CD8-positive, alpha-beta memory T cell (primary cell): Measurements from ENCODE around the gene ASCL4. TPM values are rescaled to one million over a fixed set of nuclear protein-coding genes. Genes with fewer than 3 reads are reported as not detected.
A peak's percentile ranks its signal among the peaks of the same experiment; 100 is the strongest.

ENCODE experiments used
- CTCF ChIA-PET: fragments of 350-600 bp; sonication (Branson Sonifier 250); formaldehyde crosslinking; loops from one replicate; lab custom pipeline; 2021; ENCODE audit warnings: antibody characterized with exemption; lab: Charles Lee
- POLR2A ChIA-PET: fragments of 350-600 bp; sonication (Branson Sonifier 250); formaldehyde crosslinking; loops from one replicate; lab custom pipeline; 2021; ENCODE audit warnings: antibody characterized with exemption; lab: Charles Lee
- DNase-seq, 5 donors: peaks; one replicate each; pipeline versions ENCODE4 v3.0.0 to v3.0.0-alpha.2; 2020 to 2022; ENCODE audit warnings: mixed read lengths in 1 of 5
- H3K27ac ChIP-seq: one replicate; pipeline ENCODE4 v1.7.0; 2013; ENCODE audit warnings: low read depth, mild to moderate bottlenecking, low read length, moderate library complexity
- H3K27me3 ChIP-seq: 2 replicates; pipeline ENCODE4 v1.7.0; 2013; ENCODE audit warnings: low read length, mild to moderate bottlenecking; ENCODE audit not compliant: insufficient read depth, poor library complexity, severe bottlenecking
- H3K36me3 ChIP-seq: 2 replicates; pipeline ENCODE4 v1.7.0; 2013; ENCODE audit warnings: mild to moderate bottlenecking, low read length, moderate library complexity; ENCODE audit not compliant: insufficient read depth
- H3K4me1 ChIP-seq: 2 replicates; pipeline ENCODE4 v1.7.0; 2013; ENCODE audit warnings: mild to moderate bottlenecking, low read length, moderate library complexity; ENCODE audit not compliant: insufficient read depth
- H3K4me3 ChIP-seq: 2 replicates; pipeline ENCODE4 v1.7.0; 2013; ENCODE audit warnings: mild to moderate bottlenecking, low read length
- H3K9me3 ChIP-seq: 2 replicates; pipeline ENCODE4 v1.7.0; 2013; ENCODE audit warnings: mild to moderate bottlenecking, low read length
- H3K27ac Mint-ChIP-seq, 8 donors: one replicate each; pipeline ENCODE4 v1.8.0; 2020 to 2021; ENCODE audit warnings: mixed read lengths in 8 of 8, mild to moderate bottlenecking in 6 of 8, inconsistent platforms in 3 of 8, moderate library complexity in 3 of 8
- H3K27me3 Mint-ChIP-seq, 2 donors: one replicate each; pipeline ENCODE4 v1.8.0; 2020 to 2021; ENCODE audit warnings: mixed read lengths in 2 of 2, mild to moderate bottlenecking in 1 of 2, moderate library complexity in 1 of 2
- H3K36me3 Mint-ChIP-seq, 3 donors: one replicate each; pipeline ENCODE4 v1.8.0; 2020 to 2021; ENCODE audit warnings: mixed read lengths in 3 of 3, inconsistent platforms in 1 of 3, mild to moderate bottlenecking in 1 of 3
- H3K4me1 Mint-ChIP-seq, 3 donors: one replicate each; pipeline ENCODE4 v1.8.0; 2020 to 2021; ENCODE audit warnings: mixed read lengths in 3 of 3, inconsistent platforms in 1 of 3, mild to moderate bottlenecking in 1 of 3
- H3K4me3 Mint-ChIP-seq, 7 donors: one replicate each; pipeline ENCODE4 v1.8.0; 2020 to 2021; ENCODE audit warnings: mixed read lengths in 7 of 7, mild to moderate bottlenecking in 6 of 7, moderate library complexity in 4 of 7, inconsistent platforms in 2 of 7
- H3K9me3 Mint-ChIP-seq, 5 donors: one replicate each; pipeline ENCODE4 v1.8.0; 2020 to 2022; ENCODE audit warnings: mixed read lengths in 5 of 5, mild to moderate bottlenecking in 3 of 5, moderate library complexity in 2 of 5, inconsistent platforms in 1 of 5
- polyA plus RNA-seq: library from polyadenylated mRNA; unstranded; fragments of 300-500 nt; fragmentation: Illumina TruSeq; gene quantifications from one replicate; pipeline ENCODE4 v1.2.3, GENCODE V29; 2021
- total RNA-seq, 2 experiments: library from RNA; stranded (reverse); gene quantifications; one replicate each; pipeline ENCODE4 v1.2.3, GENCODE V29; 2021

The ASCL4 gene
- total and polyA plus RNA-seq, 3 experiments from 2014 or later = not detected

DNA sequence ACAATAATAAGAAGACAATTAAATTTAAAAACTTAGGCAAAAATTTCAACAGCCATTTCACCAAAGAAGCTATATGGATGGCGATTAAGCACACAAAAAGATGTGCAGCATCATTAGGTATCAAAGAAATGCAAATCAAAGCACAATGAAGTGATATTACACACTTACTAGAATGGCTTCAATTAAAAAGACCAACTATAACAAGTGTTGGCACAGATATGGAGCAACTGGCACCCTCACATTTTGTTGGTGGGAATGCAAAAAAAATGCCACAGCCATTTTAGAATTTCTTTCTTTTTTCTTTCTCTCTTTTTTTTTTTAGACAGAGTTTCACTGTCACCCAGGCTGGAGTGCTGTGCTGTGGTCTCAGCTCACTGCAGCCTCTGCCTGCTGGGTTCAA, 11.6 kb upstream of the ASCL4 start:
- Mint-ChIP-seq H3K27ac (peak overlapping the region in 5 of 8 donors; percentile 23 to 97 (median 82)), H3K9me3 (no peaks in the 10 kb centered on the region), H3K4me3 (no peak overlapping the region), H3K27me3 (peaks cover 0 to 3% of the 10 kb centered on the region in 2 donors), H3K36me3 (peaks cover 0 to 16% (median 0%) of the 10 kb centered on the region in 3 donors), H3K4me1 (peaks cover 25 to 35% (median 34%) of the 10 kb centered on the region in 3 donors)
- no peaks in the 10 kb centered on the region for H3K9me3 ChIP-seq
- no peak overlapping the region for H3K27ac ChIP-seq
- CTCF ChIA-PET = no interaction called here
- peaks cover 30% of the 10 kb centered on the region for H3K4me1 ChIP-seq
- H3K4me3 ChIP-seq = no peak overlapping the region
- POLR2A ChIA-PET = no interaction called here
- DNase-seq = no peak
- no peaks in the 10 kb centered on the region for H3K36me3 ChIP-seq
- no peaks in the 10 kb centered on the region for H3K27me3 ChIP-seq

DNA sequence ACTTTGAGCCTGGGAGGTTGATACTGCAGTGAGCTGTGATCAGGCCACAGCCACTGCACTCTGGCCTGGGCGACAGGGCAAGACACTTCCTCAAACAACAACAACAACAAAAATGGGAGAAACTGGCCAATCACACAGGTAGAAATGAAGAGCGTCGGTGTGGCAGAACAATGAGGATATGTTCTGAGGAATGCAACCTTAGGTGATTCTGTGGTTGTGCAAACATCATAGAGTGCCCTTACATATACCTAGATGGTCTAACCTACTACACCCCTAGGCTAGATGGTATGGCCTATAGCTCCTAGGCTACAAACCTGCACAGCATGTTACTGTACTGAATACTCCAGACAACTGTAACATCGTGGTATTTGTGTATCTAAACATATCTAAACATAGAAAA, 9.9 kb upstream of the ASCL4 start:
- H3K9me3 ChIP-seq = no peaks in the 10 kb centered on the region
- H3K4me3 ChIP-seq = no peak overlapping the region
- Mint-ChIP-seq H3K36me3 (peaks cover 0 to 7% (median 0%) of the 10 kb centered on the region in 3 donors), H3K27me3 (peaks cover 0 to 3% of the 10 kb centered on the region in 2 donors), H3K4me1 (peaks cover 12 to 18% (median 17%) of the 10 kb centered on the region in 3 donors), H3K9me3 (no peaks in the 10 kb centered on the region), H3K27ac (peak overlapping the region in 1 of 8 donors; percentile 71), H3K4me3 (peak overlapping the region in 1 of 7 donors; percentile 3)
- H3K27me3 ChIP-seq = no peaks in the 10 kb centered on the region
- no peak overlapping the region for H3K27ac ChIP-seq
- ChIA-PET POLR2A (no interaction called here), CTCF (no interaction called here)
- no peak for DNase-seq
- peaks cover 13% of the 10 kb centered on the region for H3K4me1 ChIP-seq
- no peaks in the 10 kb centered on the region for H3K36me3 ChIP-seq

DNA sequence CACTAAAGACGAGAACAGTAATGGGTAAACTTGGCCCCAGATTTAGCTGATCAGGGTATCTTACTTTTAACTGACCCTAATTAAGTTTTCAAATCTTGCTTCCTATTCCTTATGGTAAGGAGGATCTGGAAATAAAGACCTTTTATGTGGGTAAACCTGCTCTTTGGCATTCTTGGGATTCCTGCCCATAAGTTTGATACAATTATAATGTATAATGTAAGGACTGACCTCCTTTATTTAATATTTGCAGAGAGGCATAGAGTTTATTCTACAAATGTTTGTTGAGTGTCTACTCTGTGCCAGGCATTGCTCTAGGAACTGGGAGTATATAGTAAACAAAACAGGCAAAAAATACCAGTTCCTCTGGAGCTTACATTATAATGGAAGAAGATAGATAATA, 9.2 kb upstream of the ASCL4 start:
- no peak overlapping the region for H3K27ac Mint-ChIP-seq

DNA sequence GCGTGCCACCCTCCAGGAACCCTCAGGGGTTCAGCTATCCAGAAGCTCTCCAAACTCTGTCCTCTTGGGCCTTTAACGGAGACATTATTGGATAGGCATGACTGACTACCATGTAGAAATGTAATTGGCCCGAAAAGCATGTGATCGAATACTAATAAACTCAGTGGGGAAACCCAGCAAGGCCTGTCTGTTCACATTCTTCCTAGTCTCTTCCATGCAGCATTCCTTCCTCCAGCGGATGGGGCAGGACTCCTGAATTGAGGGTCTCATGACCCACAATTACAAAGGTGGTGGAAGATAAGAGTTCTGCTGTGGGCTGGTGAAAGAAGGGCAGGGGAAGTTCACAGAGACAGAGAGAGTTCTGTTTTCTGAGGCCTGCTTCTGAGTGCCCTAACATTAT, 7.0 kb upstream of the ASCL4 start:
- no peak for DNase-seq
- Mint-ChIP-seq H3K4me3 (no peak overlapping the region), H3K27me3 (peaks cover 8 to 13% of the 10 kb centered on the region in 2 donors), H3K9me3 (no peaks in the 10 kb centered on the region), H3K36me3 (no peaks in the 10 kb centered on the region), H3K27ac (no peak overlapping the region), H3K4me1 (no peaks in the 10 kb centered on the region)
- no peak overlapping the region for H3K27ac ChIP-seq
- CTCF ChIA-PET = no interaction called here
- no peaks in the 10 kb centered on the region for H3K36me3 ChIP-seq
- no peaks in the 10 kb centered on the region for H3K9me3 ChIP-seq
- H3K27me3 ChIP-seq = no peaks in the 10 kb centered on the region
- POLR2A ChIA-PET = no interaction called here
- H3K4me1 ChIP-seq = no peaks in the 10 kb centered on the region
- no peak overlapping the region for H3K4me3 ChIP-seq

More for the DNA sequence above, 9.2 kb upstream of the ASCL4 start:
- ChIA-PET CTCF (no interaction called here), POLR2A (no interaction called here)
- Mint-ChIP-seq H3K4me1 (peaks cover 5 to 11% (median 10%) of the 10 kb centered on the region in 3 donors), H3K9me3 (no peaks in the 10 kb centered on the region), H3K36me3 (peaks cover 0 to 2% (median 0%) of the 10 kb centered on the region in 3 donors), H3K27me3 (peaks cover 2 to 6% of the 10 kb centered on the region in 2 donors), H3K4me3 (no peak overlapping the region)
- peaks cover 6% of the 10 kb centered on the region for H3K4me1 ChIP-seq
- H3K36me3 ChIP-seq = no peaks in the 10 kb centered on the region
- no peak overlapping the region for H3K4me3 ChIP-seq
- no peak overlapping the region for H3K27ac ChIP-seq
- DNase-seq = no peak
- H3K27me3 ChIP-seq = no peaks in the 10 kb centered on the region
- no peaks in the 10 kb centered on the region for H3K9me3 ChIP-seq

DNA sequence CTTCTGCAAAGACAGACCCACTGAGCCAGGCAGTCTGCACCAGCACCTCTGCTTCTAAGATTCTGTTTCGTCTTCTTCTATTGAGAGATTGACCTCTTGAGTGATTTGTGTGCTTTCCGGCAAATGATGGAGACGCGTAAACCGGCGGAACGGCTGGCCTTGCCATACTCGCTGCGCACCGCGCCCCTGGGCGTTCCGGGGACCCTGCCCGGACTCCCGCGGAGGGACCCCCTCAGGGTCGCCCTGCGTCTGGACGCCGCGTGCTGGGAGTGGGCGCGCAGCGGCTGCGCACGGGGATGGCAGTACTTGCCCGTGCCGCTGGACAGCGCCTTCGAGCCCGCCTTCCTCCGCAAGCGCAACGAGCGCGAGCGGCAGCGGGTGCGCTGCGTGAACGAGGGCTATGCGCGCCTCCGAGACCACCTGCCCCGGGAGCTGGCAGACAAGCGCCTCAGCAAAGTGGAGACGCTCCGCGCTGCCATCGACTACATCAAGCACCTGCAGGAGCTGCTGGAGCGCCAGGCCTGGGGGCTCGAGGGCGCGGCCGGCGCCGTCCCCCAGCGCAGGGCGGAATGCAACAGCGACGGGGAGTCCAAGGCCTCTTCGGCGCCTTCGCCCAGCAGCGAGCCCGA, 703 bp downstream of the ASCL4 start:
- H3K27me3 ChIP-seq = peaks cover 20% of the 10 kb centered on the region

DNA sequence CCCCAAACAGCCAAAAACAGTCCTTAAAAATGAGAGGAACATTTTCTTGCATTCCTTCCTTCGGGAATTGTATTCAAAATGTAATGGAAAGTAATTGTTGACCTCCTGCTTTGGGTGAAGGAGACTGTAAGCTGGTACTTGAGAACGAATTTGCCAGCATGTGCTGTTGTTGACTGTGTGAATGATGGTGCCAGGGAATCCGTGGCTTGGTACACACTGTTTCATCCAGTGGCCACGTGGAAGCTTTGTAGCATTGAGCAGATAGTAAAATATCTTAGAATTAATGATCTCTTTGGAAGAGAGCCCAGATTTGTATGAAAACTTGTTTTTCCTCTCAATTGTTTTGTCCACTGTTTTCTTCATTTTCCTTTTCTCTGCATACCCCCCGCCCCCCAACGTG, 1.7 kb downstream of the ASCL4 start:
- CTCF ChIA-PET = no interaction called here
- no peak overlapping the region for H3K4me3 Mint-ChIP-seq
- no peaks in the 10 kb centered on the region for H3K9me3 ChIP-seq
- H3K27ac Mint-ChIP-seq = no peak overlapping the region
- POLR2A ChIA-PET = no interaction called here
- peaks cover 19 to 26% (median 20%) of the 10 kb centered on the region in 3 donors for H3K4me1 Mint-ChIP-seq
- H3K36me3 ChIP-seq = no peaks in the 10 kb centered on the region
- peaks cover 57 to 77% of the 10 kb centered on the region in 2 donors for H3K27me3 Mint-ChIP-seq
- H3K4me3 ChIP-seq = no peak overlapping the region
- peaks cover 0 to 3% (median 0%) of the 10 kb centered on the region in 5 donors for H3K9me3 Mint-ChIP-seq
- DNase-seq = no peak
- H3K4me1 ChIP-seq = peaks cover 13% of the 10 kb centered on the region
- H3K27ac ChIP-seq = no peak overlapping the region
- peaks cover 20% of the 10 kb centered on the region for H3K27me3 ChIP-seq
- H3K36me3 Mint-ChIP-seq = no peaks in the 10 kb centered on the region

More for the DNA sequence above, 703 bp downstream of the ASCL4 start:
- H3K27ac Mint-ChIP-seq = no peak overlapping the region
- Histone ChIP-seq H3K9me3 (no peaks in the 10 kb centered on the region), H3K4me1 (peaks cover 13% of the 10 kb centered on the region), H3K36me3 (no peaks in the 10 kb centered on the region), H3K27ac (no peak overlapping the region), H3K4me3 (no peak overlapping the region)
- peaks cover 56 to 78% of the 10 kb centered on the region in 2 donors for H3K27me3 Mint-ChIP-seq
- ChIA-PET POLR2A (no interaction called here), CTCF (no interaction called here)
- DNase-seq = no peak
- peak overlapping the region in 6 of 7 donors; percentile 60 to 86 (median 70) for H3K4me3 Mint-ChIP-seq
- peaks cover 0 to 3% (median 0%) of the 10 kb centered on the region in 5 donors for H3K9me3 Mint-ChIP-seq
- H3K36me3 Mint-ChIP-seq = no peaks in the 10 kb centered on the region
- H3K4me1 Mint-ChIP-seq = peaks cover 19 to 26% (median 20%) of the 10 kb centered on the region in 3 donors

DNA sequence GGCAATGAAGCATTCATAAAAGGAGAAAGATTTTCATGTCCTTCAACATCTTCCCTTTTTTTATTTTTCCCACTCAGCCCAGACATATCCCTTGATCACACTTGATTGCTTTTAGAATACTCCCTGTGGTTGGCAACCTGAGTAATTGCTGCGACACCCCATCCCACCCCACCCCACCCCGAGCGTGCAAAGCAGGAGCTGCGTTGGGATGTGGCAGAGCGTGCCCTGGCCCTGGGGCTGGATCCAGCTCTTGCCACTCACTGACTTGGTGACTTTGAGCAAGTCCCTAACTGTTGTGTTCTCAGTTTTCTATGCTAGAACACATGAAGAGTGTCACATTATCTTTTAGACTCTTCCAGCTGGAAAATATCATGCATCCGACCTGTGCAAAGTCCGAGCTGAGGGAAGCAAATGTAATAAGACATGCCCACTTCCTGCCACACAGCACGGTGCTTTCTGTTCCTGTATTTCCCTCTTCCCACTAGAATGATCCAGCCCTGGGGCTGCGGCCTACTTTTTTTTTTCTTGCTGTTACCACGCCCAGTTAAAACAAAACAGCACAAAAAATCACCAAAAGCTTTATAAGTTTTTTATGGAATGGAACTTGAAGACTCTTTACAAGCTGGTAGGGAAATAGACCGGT, 4.0 kb downstream of the ASCL4 start:
- Mint-ChIP-seq H3K9me3 (peaks cover 0 to 3% (median 0%) of the 10 kb centered on the region in 5 donors), H3K27ac (peak overlapping the region in 1 of 8 donors; percentile 21), H3K36me3 (no peaks in the 10 kb centered on the region), H3K4me1 (peaks cover 17 to 24% (median 17%) of the 10 kb centered on the region in 3 donors), H3K27me3 (peaks cover 56 to 66% of the 10 kb centered on the region in 2 donors), H3K4me3 (no peak overlapping the region)
- Histone ChIP-seq H3K36me3 (no peaks in the 10 kb centered on the region), H3K27me3 (peaks cover 20% of the 10 kb centered on the region), H3K4me3 (no peak overlapping the region), H3K4me1 (peaks cover 13% of the 10 kb centered on the region), H3K9me3 (no peaks in the 10 kb centered on the region), H3K27ac (no peak overlapping the region)
- CTCF ChIA-PET = no interaction called here
- DNase-seq = no peak
- POLR2A ChIA-PET = no interaction called here

DNA sequence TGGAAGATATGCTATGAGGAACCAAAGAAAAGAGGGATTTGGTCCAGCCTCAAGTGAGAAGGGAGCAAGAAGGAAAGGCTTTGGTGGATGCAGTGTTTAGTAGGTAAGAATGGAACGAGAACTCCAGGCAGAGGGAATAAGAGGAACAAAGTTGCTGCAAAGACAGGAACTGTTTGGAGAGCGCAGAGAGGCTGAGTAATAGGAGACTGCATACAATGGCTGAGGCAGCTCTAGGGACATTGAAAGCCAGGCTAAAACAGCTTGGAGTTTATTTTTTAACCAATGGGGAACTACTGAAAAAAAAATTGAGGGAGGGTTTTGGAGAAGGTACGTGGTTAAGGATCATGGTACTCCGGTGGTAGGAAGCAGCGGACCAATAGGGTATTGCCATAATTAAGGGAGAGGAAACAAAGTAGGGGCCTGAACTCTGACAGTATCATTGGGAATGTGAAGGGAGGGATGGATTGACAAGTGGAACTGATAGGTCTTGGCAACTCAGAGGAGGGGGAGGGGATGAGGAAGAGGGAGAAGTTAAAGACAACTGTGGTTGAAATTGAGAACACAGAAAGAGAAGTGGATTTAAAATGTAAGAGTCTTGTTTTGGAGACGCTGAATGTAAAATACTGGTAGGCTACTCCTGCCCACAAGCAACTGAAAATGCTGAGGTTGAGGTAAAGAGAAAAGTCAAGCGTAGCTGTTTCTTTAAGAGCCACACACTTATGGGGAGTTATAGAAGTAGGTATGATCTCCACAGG, 4.8 kb downstream of the ASCL4 start:
- peaks cover 20% of the 10 kb centered on the region for H3K27me3 ChIP-seq
- H3K4me1 Mint-ChIP-seq = peaks cover 10 to 17% (median 10%) of the 10 kb centered on the region in 3 donors
- POLR2A ChIA-PET = no interaction called here
- H3K36me3 ChIP-seq = no peaks in the 10 kb centered on the region
- peaks cover 51 to 65% of the 10 kb centered on the region in 2 donors for H3K27me3 Mint-ChIP-seq
- no peak overlapping the region for H3K27ac Mint-ChIP-seq
- no peaks in the 10 kb centered on the region for H3K36me3 Mint-ChIP-seq
- no peak for DNase-seq
- H3K4me1 ChIP-seq = peaks cover 8% of the 10 kb centered on the region
- no peak overlapping the region for H3K4me3 ChIP-seq
- peaks cover 0 to 3% (median 0%) of the 10 kb centered on the region in 5 donors for H3K9me3 Mint-ChIP-seq
- no peak overlapping the region for H3K4me3 Mint-ChIP-seq
- no peaks in the 10 kb centered on the region for H3K9me3 ChIP-seq
- H3K27ac ChIP-seq = no peak overlapping the region
- CTCF ChIA-PET = no interaction called here
